ENCODE results near the gene LSMEM2. TPM values are rescaled to one million over a fixed set of nuclear protein-coding genes. Genes with fewer than 3 reads are reported as not detected.

The LSMEM2 gene
- total RNA-seq, 3 donors from 2014 or later, result not detected

GRCh38 chr3:50258029-50258680 lies 20.7 kb upstream of the LSMEM2 start:
- Histone ChIP-seq H3K36me3 (no peaks in the 10 kb centered on the region), H3K9me3 (no peaks in the 10 kb centered on the region), H3K27ac (peak overlapping the region; percentile 72 to 100), H3K4me1 (peaks cover 9 to 21% of the 10 kb centered on the region in 2 donors), H3K27me3 (no peaks in the 10 kb centered on the region), H3K4me3 (no peak overlapping the region)
- DNase-seq (ENCODE audit: low spot score in 2 of 2), result no peak
- intact Hi-C loops (cut with DNase I; ENCODE audit: low total_unique reads), result no loop called here
- TF ChIP-seq POLR2AphosphoS5 (IDR thresholded peaks at IDR 0.05) (no peak), POLR2A (IDR thresholded peaks at IDR 0.05) (no peak), CTCF (IDR thresholded peaks at IDR 0.05) (no peak)

- no peak overlapping the region for H3K4me3 ChIP-seq
- intact Hi-C loops (cut with DNase I; ENCODE audit: low total_unique reads), result no loop called here
- peak overlapping the region; percentile 97 to 100 for H3K27ac ChIP-seq
- no peak for DNase-seq (ENCODE audit: low spot score in 2 of 2)
- H3K36me3 ChIP-seq, result no peaks in the 10 kb centered on the region
- TF ChIP-seq CTCF (IDR thresholded peaks at IDR 0.05), result no peak
- no peak for TF ChIP-seq POLR2AphosphoS5 (IDR thresholded peaks at IDR 0.05)
- TF ChIP-seq POLR2A (IDR thresholded peaks at IDR 0.05), result no peak
- H3K4me1 ChIP-seq, result peaks cover 10 to 21% of the 10 kb centered on the region in 2 donors
- H3K27me3 ChIP-seq, result no peaks in the 10 kb centered on the region
- no peaks in the 10 kb centered on the region for H3K9me3 ChIP-seq
Measured at GRCh38 chr3:50258979-50259378, 19.9 kb upstream of the LSMEM2 start.

GRCh38 chr3:50259432-50260026 lies 19.4 kb upstream of the LSMEM2 start:
- Histone ChIP-seq H3K27me3 (no peaks in the 10 kb centered on the region), H3K4me3 (peak overlapping the region; percentile 66 to 71 (median 71)), H3K27ac (peak overlapping the region; percentile 97 to 100), H3K4me1 (peaks cover 16 to 17% of the 10 kb centered on the region in 2 donors), H3K36me3 (no peaks in the 10 kb centered on the region), H3K9me3 (no peaks in the 10 kb centered on the region)
- TF ChIP-seq CTCF (IDR thresholded peaks at IDR 0.05) (no peak), POLR2AphosphoS5 (IDR thresholded peaks at IDR 0.05) (no peak), POLR2A (IDR thresholded peaks at IDR 0.05) (no peak)
- intact Hi-C loops (cut with DNase I; ENCODE audit: low total_unique reads), result no loop called here
- no peak for DNase-seq (ENCODE audit: low spot score in 2 of 2)

GRCh38 chr3:50260027-50260941 lies 18.6 kb upstream of the LSMEM2 start:
- no peaks in the 10 kb centered on the region for H3K9me3 ChIP-seq
- peak; percentile 93 to 94 for DNase-seq (ENCODE audit: low spot score in 2 of 2)
- peak overlapping the region; percentile 97 to 100 for H3K27ac ChIP-seq
- no peaks in the 10 kb centered on the region for H3K36me3 ChIP-seq
- peaks cover 17 to 21% of the 10 kb centered on the region in 2 donors for H3K4me1 ChIP-seq
- peak overlapping the region; percentile 66 to 71 (median 71) for H3K4me3 ChIP-seq
- no peaks in the 10 kb centered on the region for H3K27me3 ChIP-seq
- intact Hi-C loops (cut with DNase I; ENCODE audit: low total_unique reads), result no loop called here
- TF ChIP-seq CTCF (IDR thresholded peaks at IDR 0.05) (peak; percentile 97 to 99 (median 99)), POLR2A (IDR thresholded peaks at IDR 0.05) (peak; percentile 20), POLR2AphosphoS5 (IDR thresholded peaks at IDR 0.05) (peak; percentile 82 to 93 (median 83))
